Astrocyte of the hippocampus (primary cell): ENCODE results near the gene ALDH8A1.

ENCODE experiments used
- DNase-seq: peaks from one replicate; pipeline ENCODE4 v3.0.0; 2011; ENCODE audit warnings: low read depth, low spot score

Gene ALDH8A1

GRCh38 chr6:134951494-134952263 lies 1.8 kb upstream of the ALDH8A1 start:
- DNase-seq: no peak

- no peak for DNase-seq
Observed at GRCh38 chr6:134950482-134950881, 581 bp upstream of the ALDH8A1 start.

- no peak for DNase-seq
Observed at GRCh38 chr6:134948691-134949090, 1.2 kb downstream of the ALDH8A1 start.

- DNase-seq: no peak
Observed at GRCh38 chr6:134948142-134948541, 1.8 kb downstream of the ALDH8A1 start.

- no peak for DNase-seq
Observed at GRCh38 chr6:134945045-134945444, 4.9 kb downstream of the ALDH8A1 start.

GRCh38 chr6:134943522-134944111 lies 6.3 kb downstream of the ALDH8A1 start:
- no peak for DNase-seq

GRCh38 chr6:134938896-134939295 lies 11.0 kb downstream of the ALDH8A1 start:
- peak; percentile 15 for DNase-seq

- DNase-seq: no peak
Observed at GRCh38 chr6:134937426-134937825, 12.5 kb downstream of the ALDH8A1 start.

- DNase-seq: peak; percentile 84
Observed at GRCh38 chr6:134936931-134937330, 13.0 kb downstream of the ALDH8A1 start.

- no peak for DNase-seq
Observed at GRCh38 chr6:134936476-134936875, 13.4 kb downstream of the ALDH8A1 start.

- DNase-seq: no peak
Observed at GRCh38 chr6:134934793-134935485, 15.0 kb downstream of the ALDH8A1 start.

- no peak for DNase-seq
Observed at GRCh38 chr6:134932535-134933470, 17.1 kb downstream of the ALDH8A1 start.

GRCh38 chr6:134932098-134932497 lies 17.8 kb downstream of the ALDH8A1 start:
- no peak for DNase-seq

- no peak for DNase-seq
Observed at GRCh38 chr6:134930463-134930862, 19.4 kb downstream of the ALDH8A1 start.

GRCh38 chr6:134928151-134928900 lies 21.6 kb downstream of the ALDH8A1 start:
- no peak for DNase-seq

GRCh38 chr6:134925800-134926199 lies 24.1 kb downstream of the ALDH8A1 start:
- DNase-seq: no peak

GRCh38 chr6:134921721-134922261 lies 28.1 kb downstream of the ALDH8A1 start:
- DNase-seq: no peak

- no peak for DNase-seq
Observed at GRCh38 chr6:134921276-134921675, 28.6 kb downstream of the ALDH8A1 start.

- no peak for DNase-seq
Observed at GRCh38 chr6:134920422-134920821, 29.5 kb downstream of the ALDH8A1 start.

GRCh38 chr6:134918418-134918961 lies 31.4 kb downstream of the ALDH8A1 start:
- DNase-seq: no peak
